Measurements from ENCODE around the gene RRP9.

RRP9 gene

GRCh38 chr3:51960386-51960785 lies 18.7 kb upstream of the RRP9 start:
- no peak overlapping the region for H3K4me3 Mint-ChIP-seq
- H3K4me1 Mint-ChIP-seq, result peaks cover 45% of the 10 kb centered on the region
- no peak for DNase-seq
- no peaks in the 10 kb centered on the region for H3K27me3 Mint-ChIP-seq (ENCODE audit: low read depth, poor library complexity)
- H3K9me3 Mint-ChIP-seq, result no peaks in the 10 kb centered on the region
- no peak for TF ChIP-seq CTCF (IDR thresholded peaks at IDR 0.05)
- H3K27ac Mint-ChIP-seq, result no peak overlapping the region
- peaks cover 27% of the 10 kb centered on the region for H3K36me3 Mint-ChIP-seq (ENCODE audit: low read depth)

GRCh38 chr3:51959651-51960050 lies 17.9 kb upstream of the RRP9 start:
- TF ChIP-seq CTCF (IDR thresholded peaks at IDR 0.05), result no peak
- H3K36me3 Mint-ChIP-seq (ENCODE audit: low read depth), result peaks cover 27% of the 10 kb centered on the region
- DNase-seq, result no peak
- no peak overlapping the region for H3K27ac Mint-ChIP-seq
- H3K9me3 Mint-ChIP-seq, result no peaks in the 10 kb centered on the region
- no peaks in the 10 kb centered on the region for H3K27me3 Mint-ChIP-seq (ENCODE audit: low read depth, poor library complexity)
- H3K4me1 Mint-ChIP-seq, result peaks cover 37% of the 10 kb centered on the region
- no peak overlapping the region for H3K4me3 Mint-ChIP-seq

- Mint-ChIP-seq H3K9me3 (no peaks in the 10 kb centered on the region), H3K27ac (no peak overlapping the region), H3K27me3 (ENCODE audit: low read depth, poor library complexity) (peaks cover 5% of the 10 kb centered on the region), H3K4me1 (peaks cover 33% of the 10 kb centered on the region), H3K4me3 (no peak overlapping the region), H3K36me3 (ENCODE audit: low read depth) (peaks cover 27% of the 10 kb centered on the region)
- TF ChIP-seq CTCF (IDR thresholded peaks at IDR 0.05), result no peak
- DNase-seq, result no peak
Observed at GRCh38 chr3:51958603-51959521, 17.2 kb upstream of the RRP9 start.

GRCh38 chr3:51957520-51958205 lies 16.0 kb upstream of the RRP9 start:
- no peak overlapping the region for H3K27ac Mint-ChIP-seq
- peaks cover 34% of the 10 kb centered on the region for H3K4me1 Mint-ChIP-seq
- H3K27me3 Mint-ChIP-seq (ENCODE audit: low read depth, poor library complexity), result peaks cover 5% of the 10 kb centered on the region
- TF ChIP-seq CTCF (IDR thresholded peaks at IDR 0.05), result no peak
- no peak for DNase-seq
- no peak overlapping the region for H3K4me3 Mint-ChIP-seq
- H3K36me3 Mint-ChIP-seq (ENCODE audit: low read depth), result peaks cover 27% of the 10 kb centered on the region
- H3K9me3 Mint-ChIP-seq, result no peaks in the 10 kb centered on the region

- H3K4me3 Mint-ChIP-seq, result no peak overlapping the region
- DNase-seq, result peak; percentile 65
- peaks cover 26% of the 10 kb centered on the region for H3K4me1 Mint-ChIP-seq
- no peak overlapping the region for H3K27ac Mint-ChIP-seq
- peak; percentile 62 for TF ChIP-seq CTCF (IDR thresholded peaks at IDR 0.05)
- peaks cover 17% of the 10 kb centered on the region for H3K36me3 Mint-ChIP-seq (ENCODE audit: low read depth)
- peaks cover 5% of the 10 kb centered on the region for H3K27me3 Mint-ChIP-seq (ENCODE audit: low read depth, poor library complexity)
- H3K9me3 Mint-ChIP-seq, result no peaks in the 10 kb centered on the region
Observed at GRCh38 chr3:51955893-51956770, 14.4 kb upstream of the RRP9 start.
